OCI-LY3 (cell line): ENCODE measurements around the gene HCN2.

Source experiments
- H2AFZ ChIP-seq: fragments of 200-600, 300-600 bp; shearing (Covaris generic); 2 replicates; pipeline ENCODE4 v1.6.0; 2014; ENCODE audit warnings: antibody characterized with exemption, low read depth, low read length
- H3K27ac ChIP-seq: fragments of 200-600, 300-600 bp; sonication (generic); 2 replicates; pipeline ENCODE4 v1.5.1; 2014; ENCODE audit warnings: mild to moderate bottlenecking, low read length, moderate library complexity, mixed read lengths
- H3K27me3 ChIP-seq: fragments of 200-600, 300-600 bp; sonication (generic); 2 replicates; pipeline ENCODE4 v1.6.1; 2014; ENCODE audit warnings: low read depth, low read length, mixed read lengths
- H3K36me3 ChIP-seq: fragments of 200-600, 300-600 bp; sonication (generic); replicated peaks from 2 replicates; pipeline ENCODE3; 2014; ENCODE audit warnings: low read depth, low read length, mixed read lengths
- H3K4me1 ChIP-seq: fragments of 300-600, 200-600 bp; sonication (generic); 2 replicates; pipeline ENCODE4 v1.6.1; 2014; ENCODE audit warnings: low read length, mixed read lengths
- H3K4me2 ChIP-seq: fragments of 200-600, 300-600 bp; sonication (generic); 2 replicates; pipeline ENCODE4 v1.6.1; 2014; ENCODE audit warnings: low read length, mixed read lengths
- H3K4me3 ChIP-seq: fragments of 300-600, 200-600 bp; sonication (generic); 2 replicates; pipeline ENCODE4 v1.5.1; 2014; ENCODE audit warnings: antibody characterized with exemption, mild to moderate bottlenecking, low read length, moderate library complexity
- H3K79me2 ChIP-seq: fragments of 300-600, 200-600 bp; shearing (Covaris generic); 2 replicates; pipeline ENCODE4 v1.6.1; 2014; ENCODE audit warnings: mild to moderate bottlenecking, low read length, mixed read lengths
- H3K9ac ChIP-seq: fragments of 300-600, 200-600 bp; shearing (Covaris generic); 2 replicates; pipeline ENCODE4 v1.6.0; 2014; ENCODE audit warnings: mild to moderate bottlenecking, low read length, moderate library complexity
- H3K9me3 ChIP-seq: fragments of 200-600, 300-600 bp; shearing (Covaris generic); 2 replicates; pipeline ENCODE4 v1.6.1; 2014; ENCODE audit warnings: low read length, mixed read lengths; ENCODE audit not compliant: insufficient read depth
- H4K20me1 ChIP-seq: fragments of 200-600, 300-600 bp; sonication (generic); 2 replicates; pipeline ENCODE4 v1.6.1; 2016; ENCODE audit warnings: low read length, mixed read lengths; ENCODE audit not compliant: insufficient read depth
- EZH2phosphoT487 ChIP-seq: fragments of 200-600 bp; shearing (Covaris generic); IDR thresholded peaks from 2 replicates; pipeline ENCODE4 v1.6.1; 2018; ENCODE audit warnings: antibody characterized with exemption, mixed run types, low read depth
- TF ChIP-seq, protein P1 (sequence below): fragments of 200-600, 300-600 bp; sonication (generic); IDR thresholded peaks from 2 replicates; pipeline ENCODE4 v1.5.1; 2014; ENCODE audit warnings: antibody characterized with exemption, low read length, low read depth

The HCN2 gene

DNA sequence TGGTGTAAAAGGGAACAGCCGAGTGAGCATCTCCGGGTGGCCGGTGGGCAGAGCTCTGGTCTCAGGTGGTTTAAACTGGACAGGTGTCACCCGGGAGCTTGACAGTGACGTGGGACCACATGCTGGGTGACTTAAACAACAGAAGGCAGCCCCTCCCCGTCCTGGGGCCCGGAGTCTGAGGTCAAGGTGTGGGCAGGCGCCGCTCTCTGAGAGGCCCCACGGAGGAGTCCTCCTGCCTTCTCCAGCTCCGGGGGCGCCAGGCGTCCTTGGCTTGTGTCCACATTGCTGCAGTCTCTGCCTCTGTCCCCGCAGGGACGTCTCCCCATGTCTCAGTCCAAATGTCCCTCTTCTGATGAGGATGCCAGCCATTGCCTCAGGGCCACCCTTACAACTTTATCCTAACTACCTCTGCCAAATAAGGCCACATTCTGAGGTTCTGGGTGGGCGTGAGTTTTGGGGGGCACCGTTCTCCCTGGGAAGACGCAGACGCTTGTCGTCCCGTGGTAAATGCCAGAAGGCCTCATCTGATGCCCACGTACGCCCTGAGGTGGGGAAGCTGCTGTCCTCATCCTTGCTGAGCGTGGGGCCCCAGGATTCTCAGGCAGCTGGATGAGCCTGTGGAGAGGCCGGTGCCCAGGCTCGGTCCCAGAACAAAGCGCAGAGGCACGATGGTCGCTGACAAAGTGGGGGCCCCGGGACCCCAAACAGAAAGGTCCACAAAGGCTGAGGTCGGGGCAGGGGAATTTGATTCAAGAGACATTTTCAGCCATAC lies 32.9 kb upstream of the HCN2 start:
- Histone ChIP-seq H3K9me3 (no peaks in the 10 kb centered on the region), H3K4me2 (no peak overlapping the region), H3K36me3 (no peaks in the 10 kb centered on the region), H2AFZ (no peak overlapping the region), H4K20me1 (no peaks in the 10 kb centered on the region), H3K27ac (no peak overlapping the region), H3K4me3 (no peak overlapping the region), H3K4me1 (no peaks in the 10 kb centered on the region), H3K9ac (no peak overlapping the region), H3K79me2 (no peaks in the 10 kb centered on the region), H3K27me3 (no peaks in the 10 kb centered on the region)
- TF ChIP-seq, protein P1, sequence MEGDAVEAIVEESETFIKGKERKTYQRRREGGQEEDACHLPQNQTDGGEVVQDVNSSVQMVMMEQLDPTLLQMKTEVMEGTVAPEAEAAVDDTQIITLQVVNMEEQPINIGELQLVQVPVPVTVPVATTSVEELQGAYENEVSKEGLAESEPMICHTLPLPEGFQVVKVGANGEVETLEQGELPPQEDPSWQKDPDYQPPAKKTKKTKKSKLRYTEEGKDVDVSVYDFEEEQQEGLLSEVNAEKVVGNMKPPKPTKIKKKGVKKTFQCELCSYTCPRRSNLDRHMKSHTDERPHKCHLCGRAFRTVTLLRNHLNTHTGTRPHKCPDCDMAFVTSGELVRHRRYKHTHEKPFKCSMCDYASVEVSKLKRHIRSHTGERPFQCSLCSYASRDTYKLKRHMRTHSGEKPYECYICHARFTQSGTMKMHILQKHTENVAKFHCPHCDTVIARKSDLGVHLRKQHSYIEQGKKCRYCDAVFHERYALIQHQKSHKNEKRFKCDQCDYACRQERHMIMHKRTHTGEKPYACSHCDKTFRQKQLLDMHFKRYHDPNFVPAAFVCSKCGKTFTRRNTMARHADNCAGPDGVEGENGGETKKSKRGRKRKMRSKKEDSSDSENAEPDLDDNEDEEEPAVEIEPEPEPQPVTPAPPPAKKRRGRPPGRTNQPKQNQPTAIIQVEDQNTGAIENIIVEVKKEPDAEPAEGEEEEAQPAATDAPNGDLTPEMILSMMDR = no peak
- no peak for TF ChIP-seq EZH2phosphoT487

- Histone ChIP-seq H3K4me2 (no peak overlapping the region), H3K9me3 (no peaks in the 10 kb centered on the region), H2AFZ (no peak overlapping the region), H3K4me3 (no peak overlapping the region), H3K27ac (no peak overlapping the region), H3K4me1 (no peaks in the 10 kb centered on the region), H3K79me2 (no peaks in the 10 kb centered on the region), H3K9ac (no peak overlapping the region), H4K20me1 (no peaks in the 10 kb centered on the region), H3K27me3 (no peaks in the 10 kb centered on the region), H3K36me3 (peaks cover 2% of the 10 kb centered on the region)
- TF ChIP-seq, protein P1 = no peak
- no peak for TF ChIP-seq EZH2phosphoT487
These were observed 30.8 kb upstream of the HCN2 start for GRCh38 chr19:558770-559439.

DNA sequence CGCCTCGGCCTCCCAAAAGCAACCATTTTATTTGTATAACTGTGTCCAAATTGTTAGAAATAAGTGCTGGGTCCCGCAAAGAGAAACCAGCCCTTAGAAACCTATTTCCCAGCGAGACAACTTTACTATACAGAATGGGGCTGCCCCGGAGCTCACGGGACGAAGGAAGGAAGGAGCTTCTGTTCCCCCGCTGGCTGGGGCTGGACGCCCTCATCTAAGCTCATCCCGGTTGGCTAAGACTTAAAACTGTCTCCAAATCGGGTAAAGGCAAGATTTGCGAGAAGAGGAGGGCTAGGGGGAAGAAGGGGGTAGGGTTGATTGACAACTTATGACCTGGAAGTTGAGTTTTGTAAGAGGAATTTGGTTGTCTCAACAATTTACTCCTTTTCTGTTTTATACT lies 29.6 kb upstream of the HCN2 start:
- Histone ChIP-seq H3K4me2 (no peak overlapping the region), H3K9ac (no peak overlapping the region), H3K9me3 (no peaks in the 10 kb centered on the region), H2AFZ (no peak overlapping the region), H3K27ac (no peak overlapping the region), H4K20me1 (no peaks in the 10 kb centered on the region), H3K36me3 (peaks cover 2% of the 10 kb centered on the region), H3K79me2 (no peaks in the 10 kb centered on the region), H3K27me3 (no peaks in the 10 kb centered on the region), H3K4me1 (no peaks in the 10 kb centered on the region), H3K4me3 (no peak overlapping the region)
- TF ChIP-seq, protein P1 = no peak
- no peak for TF ChIP-seq EZH2phosphoT487

GRCh38 chr19:566403-566802 lies 23.3 kb upstream of the HCN2 start:
- no peak overlapping the region for H3K4me2 ChIP-seq
- no peaks in the 10 kb centered on the region for H4K20me1 ChIP-seq
- no peak overlapping the region for H3K4me3 ChIP-seq
- H2AFZ ChIP-seq = no peak overlapping the region
- H3K79me2 ChIP-seq = no peaks in the 10 kb centered on the region
- H3K27me3 ChIP-seq = no peaks in the 10 kb centered on the region
- H3K9me3 ChIP-seq = no peaks in the 10 kb centered on the region
- peaks cover 16% of the 10 kb centered on the region for H3K36me3 ChIP-seq
- H3K4me1 ChIP-seq = no peaks in the 10 kb centered on the region
- no peak overlapping the region for H3K9ac ChIP-seq
- no peak for TF ChIP-seq EZH2phosphoT487
- TF ChIP-seq, protein P1 = no peak
- H3K27ac ChIP-seq = no peak overlapping the region
